H1 (cell line): ENCODE results near the gene TLR10. TPM values are rescaled to one million over a fixed set of nuclear protein-coding genes. Genes with fewer than 3 reads are reported as not detected.

Source experiments
- polyA plus RNA-seq, 7 experiments: library from polyadenylated mRNA; depleted of rRNA in 3 of 7; stranded (reverse) in 5 of 7; unstranded in 2 of 7; fragments of >200 nt in 5 of 7; fragments of 200-250 nt in 2 of 7; gene quantifications; 1 replicate in 5 of 7; 2 replicates in 1 of 7; 4 replicates in 1 of 7; pipeline versions ENCODE4 v1.2.1 to v1.2.3, GENCODE V29; 2011 to 2013; ENCODE audit warnings: missing spikeins in 2 of 7, mixed read lengths in 2 of 7
- small RNA-seq: library from polyadenylated mRNA; stranded (forward); fragments of <200 nt; extraction: miRNeasy Mini kit (QIAGEN cat#:217004); gene quantifications from one replicate; pipeline ENCODE3, GENCODE V24; 2013; ENCODE audit not compliant: insufficient read depth
- total RNA-seq: library from RNA; stranded (reverse); fragmentation: NEBNext Ultra II Directional; extraction: Animal tissue kit (Norgen Biotek cat#: 25700); gene quantifications from 2 replicates; pipeline ENCODE4 v1.2.1, GENCODE V29; 2021

Gene TLR10
- total and polyA plus RNA-seq, 2 of the 8 experiments (the other 6 are each of a cell fraction or from before 2014, with no cell fraction given), result not detected

Small RNAs within 50 kb of the gene (small RNA-seq; reads per million reads assigned to genes)
- gene RNA5SP158, result not detected

Other genes with a start within 250 kb of the TLR10 start
- 13.4 and 14.9 TPM in 2 replicates for gene KLF3, start 118.8 kb downstream of the TLR10 start, total RNA-seq
- 7.1 and 8.0 TPM in 2 replicates for gene KLF3, start 118.8 kb downstream of the TLR10 start, polyA plus RNA-seq (2011; rRNA removed)
- not detected in 2 replicates for gene TLR1, start 21.8 kb upstream of the TLR10 start, total RNA-seq
- gene TLR1, start 21.8 kb upstream of the TLR10 start, polyA plus RNA-seq (2011; rRNA removed), result not detected in 2 replicates
- 0.08 and 0.09 TPM in 2 replicates for gene TLR6, start 73.8 kb upstream of the TLR10 start, total RNA-seq
- gene TLR6, start 73.8 kb upstream of the TLR10 start, polyA plus RNA-seq (2011; rRNA removed), result 0.02 TPM in 1 of 2 replicates, not detected in the other
- gene FAM114A1, start 84.8 kb upstream of the TLR10 start, total RNA-seq, result 11.5 and 12.0 TPM in 2 replicates
- gene FAM114A1, start 84.8 kb upstream of the TLR10 start, polyA plus RNA-seq (2011; rRNA removed), result 9.5 and 10.6 TPM in 2 replicates
- gene TMEM156, start 249.4 kb upstream of the TLR10 start, total RNA-seq, result not detected in 2 replicates
- gene TMEM156, start 249.4 kb upstream of the TLR10 start, polyA plus RNA-seq (2011; rRNA removed), result not detected in 2 replicates